Measurements from ENCODE around the gene DMD. TPM values are rescaled to one million over a fixed set of nuclear protein-coding genes. Genes with fewer than 3 reads are reported as not detected.
"Not testable (repeated sequence)": the region's sequence is repeated elsewhere in the genome, so short reads cannot be mapped to it uniquely, and the experiment has no call there.

Gene DMD
- total RNA-seq, 1 donor from 2014 or later: 5.0 TPM

DNA sequence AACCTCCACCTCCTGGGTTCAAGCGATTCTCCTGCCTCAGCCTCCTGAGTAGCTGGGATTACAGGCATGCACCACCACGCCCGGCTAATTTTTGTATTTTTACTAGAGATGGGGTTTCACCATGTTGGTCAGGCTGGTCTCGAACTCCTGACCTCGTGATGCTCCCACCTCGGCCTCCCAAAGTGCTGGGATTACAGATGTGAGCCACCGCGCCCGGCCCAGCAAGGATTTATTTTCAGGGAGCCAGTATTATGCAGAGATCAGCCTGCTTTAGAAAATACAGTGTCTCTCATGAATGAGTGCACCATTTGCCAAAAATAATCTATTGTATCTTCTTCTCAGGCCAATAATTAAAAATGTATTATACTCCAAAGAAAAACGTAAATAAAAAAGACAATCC, 26.5 kb downstream of the DMD start:
- H3K36me3 Mint-ChIP-seq (ENCODE audit: low read depth); H3K4me3 Mint-ChIP-seq; intact Hi-C loops (cut with micrococcal nuclease); DNase-seq; H3K9me3 Mint-ChIP-seq; H3K27me3 Mint-ChIP-seq; H3K4me1 Mint-ChIP-seq; H3K27ac Mint-ChIP-seq: not testable (repeated sequence)

DNA sequence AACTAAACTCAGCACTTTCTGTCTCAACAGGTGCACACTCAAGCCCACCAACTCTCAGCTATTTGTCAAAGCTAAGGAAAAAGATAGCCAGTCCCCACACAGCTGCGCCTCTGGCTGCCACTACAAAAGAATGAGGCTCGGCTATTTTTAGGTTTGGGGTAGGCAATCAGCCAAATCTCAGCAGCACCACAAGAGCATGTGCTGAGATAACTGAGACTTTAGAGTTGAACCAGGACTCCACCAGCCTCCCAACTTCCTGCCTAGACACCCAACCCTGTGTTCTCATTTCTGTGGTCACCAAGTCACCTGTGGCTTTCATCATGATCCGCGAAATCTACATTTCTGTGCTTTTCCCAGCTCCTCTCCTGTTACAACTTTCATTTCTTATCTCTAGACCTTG, 28.0 kb downstream of the DMD start:
- intact Hi-C loops (cut with micrococcal nuclease): no loop called here

DNA sequence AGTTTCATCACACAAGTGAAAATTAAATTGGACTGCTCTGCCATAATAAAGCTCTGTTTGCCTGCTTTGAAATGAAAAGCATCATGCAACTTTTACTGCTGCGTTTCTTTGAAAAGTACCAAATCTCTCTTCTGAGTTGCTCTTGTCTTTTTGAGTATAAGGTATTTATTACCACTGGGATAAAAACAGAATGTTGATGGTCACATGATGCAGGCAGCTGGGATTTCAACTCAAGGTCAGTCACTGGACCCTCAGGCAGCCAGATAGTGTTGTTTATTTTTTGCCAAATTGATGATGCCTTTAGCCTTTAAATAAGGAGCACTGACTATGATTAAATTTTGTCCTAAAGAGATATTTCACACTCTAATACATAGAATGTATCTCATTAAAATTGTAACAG, 32.7 kb downstream of the DMD start:
- Mint-ChIP-seq H3K4me1 (no peaks in the 10 kb centered on the region), H3K4me3 (no peak overlapping the region), H3K9me3 (no peaks in the 10 kb centered on the region), H3K27me3 (no peaks in the 10 kb centered on the region), H3K36me3 (ENCODE audit: low read depth) (no peaks in the 10 kb centered on the region), H3K27ac (no peak overlapping the region)
- intact Hi-C loops (cut with micrococcal nuclease): no loop called here
- no peak for DNase-seq

More for the DNA sequence above, 28.0 kb downstream of the DMD start:
- no peaks in the 10 kb centered on the region for H3K9me3 Mint-ChIP-seq
- H3K4me3 Mint-ChIP-seq: no peak overlapping the region
- H3K27ac Mint-ChIP-seq: no peak overlapping the region
- H3K27me3 Mint-ChIP-seq: no peaks in the 10 kb centered on the region
- H3K4me1 Mint-ChIP-seq: no peaks in the 10 kb centered on the region
- H3K36me3 Mint-ChIP-seq (ENCODE audit: low read depth): no peaks in the 10 kb centered on the region
- no peak for DNase-seq

DNA sequence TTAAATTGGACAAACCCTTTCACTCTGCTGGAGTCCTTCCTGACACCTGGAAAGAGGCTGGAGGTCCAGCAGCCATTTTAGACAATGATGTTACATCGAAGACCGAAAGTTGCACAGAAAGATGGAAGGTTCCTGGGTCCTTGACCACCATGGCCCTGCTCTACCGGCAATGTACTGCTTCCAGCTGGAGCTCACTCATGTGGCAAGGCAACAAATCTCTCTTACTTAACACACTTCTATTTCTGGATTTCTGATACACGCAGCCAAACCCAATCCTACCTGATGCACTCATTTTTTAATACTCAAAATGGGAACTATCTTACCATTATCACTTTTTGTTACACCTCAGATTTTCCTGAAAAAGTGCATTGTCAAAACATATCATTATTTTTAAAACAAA, 33.1 kb downstream of the DMD start:
- no peaks in the 10 kb centered on the region for H3K27me3 Mint-ChIP-seq

DNA sequence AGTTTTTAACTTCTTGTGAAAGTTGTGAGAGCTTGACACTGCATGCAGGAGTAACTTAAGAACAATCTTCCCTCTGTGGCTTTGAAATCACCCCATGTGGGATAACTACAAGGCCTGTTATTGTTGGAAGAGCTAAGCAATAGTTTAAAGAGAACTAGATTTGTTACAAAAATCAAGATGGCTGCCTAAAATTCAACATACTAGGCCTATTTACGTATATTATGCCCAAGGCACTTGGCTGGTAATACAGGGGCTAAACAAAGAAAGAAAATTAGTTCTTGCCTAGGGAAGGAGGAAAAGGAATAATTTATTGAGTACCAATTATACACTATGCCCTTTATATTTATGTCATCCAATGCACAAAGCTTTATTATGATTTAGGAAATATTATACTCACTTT, 36.1 kb downstream of the DMD start:
- H3K27ac Mint-ChIP-seq: no peak overlapping the region
- H3K36me3 Mint-ChIP-seq (ENCODE audit: low read depth): no peaks in the 10 kb centered on the region
- no peak overlapping the region for H3K4me3 Mint-ChIP-seq
- no peaks in the 10 kb centered on the region for H3K9me3 Mint-ChIP-seq
- no peak for DNase-seq
- no peaks in the 10 kb centered on the region for H3K27me3 Mint-ChIP-seq
- H3K4me1 Mint-ChIP-seq: no peaks in the 10 kb centered on the region
- intact Hi-C loops (cut with micrococcal nuclease): no loop called here

More for the DNA sequence above, 33.1 kb downstream of the DMD start:
- H3K4me3 Mint-ChIP-seq: no peak overlapping the region
- no peak overlapping the region for H3K27ac Mint-ChIP-seq
- H3K9me3 Mint-ChIP-seq: no peaks in the 10 kb centered on the region
- no peak for DNase-seq
- H3K36me3 Mint-ChIP-seq (ENCODE audit: low read depth): no peaks in the 10 kb centered on the region
- intact Hi-C loops (cut with micrococcal nuclease): no loop called here
- H3K4me1 Mint-ChIP-seq: no peaks in the 10 kb centered on the region

DNA sequence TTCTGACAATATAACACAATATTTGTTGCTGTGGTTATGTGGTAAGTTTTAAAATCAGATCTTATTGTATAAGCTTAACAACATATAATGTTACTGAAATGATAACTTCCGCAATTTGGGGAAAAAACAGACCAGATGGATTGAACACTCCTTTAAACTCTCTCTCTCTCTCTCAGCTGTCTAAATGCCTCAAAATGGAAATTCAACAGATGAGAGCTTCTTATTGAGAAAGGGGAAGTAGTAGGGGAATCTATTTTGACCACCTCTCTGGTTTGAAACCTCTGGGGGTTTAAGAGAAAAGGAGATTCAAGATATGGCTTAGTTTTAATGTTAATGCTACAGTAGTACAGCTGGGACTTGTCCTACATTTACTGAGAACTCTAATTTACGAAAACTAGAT, 40.3 kb downstream of the DMD start:
- Mint-ChIP-seq H3K27ac (no peak overlapping the region), H3K4me1 (no peaks in the 10 kb centered on the region), H3K9me3 (no peaks in the 10 kb centered on the region), H3K4me3 (no peak overlapping the region), H3K27me3 (no peaks in the 10 kb centered on the region), H3K36me3 (ENCODE audit: low read depth) (no peaks in the 10 kb centered on the region)
- DNase-seq: no peak
- intact Hi-C loops (cut with micrococcal nuclease): no loop called here

DNA sequence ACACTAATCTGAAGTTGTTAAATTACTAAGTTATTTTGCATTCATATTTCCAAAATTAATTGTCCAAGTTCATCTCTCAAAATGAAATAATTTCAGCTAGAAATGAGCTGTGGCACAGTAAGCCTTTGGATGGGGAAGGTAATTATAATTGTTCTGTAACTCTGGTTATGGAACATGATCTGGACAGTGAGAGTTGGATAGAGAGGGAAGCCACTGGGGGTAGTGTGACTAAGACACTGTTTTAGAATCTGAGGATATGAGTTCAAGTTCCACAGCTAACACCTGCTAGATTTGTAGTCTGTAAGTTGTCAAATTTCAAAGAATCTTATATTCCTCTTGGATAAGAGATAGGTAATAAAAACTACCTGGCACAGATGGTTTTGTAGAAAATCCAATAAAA, 49.5 kb downstream of the DMD start:
- Mint-ChIP-seq H3K4me3 (no peak overlapping the region), H3K27me3 (no peaks in the 10 kb centered on the region)
- intact Hi-C loops (cut with micrococcal nuclease): no loop called here

DNA sequence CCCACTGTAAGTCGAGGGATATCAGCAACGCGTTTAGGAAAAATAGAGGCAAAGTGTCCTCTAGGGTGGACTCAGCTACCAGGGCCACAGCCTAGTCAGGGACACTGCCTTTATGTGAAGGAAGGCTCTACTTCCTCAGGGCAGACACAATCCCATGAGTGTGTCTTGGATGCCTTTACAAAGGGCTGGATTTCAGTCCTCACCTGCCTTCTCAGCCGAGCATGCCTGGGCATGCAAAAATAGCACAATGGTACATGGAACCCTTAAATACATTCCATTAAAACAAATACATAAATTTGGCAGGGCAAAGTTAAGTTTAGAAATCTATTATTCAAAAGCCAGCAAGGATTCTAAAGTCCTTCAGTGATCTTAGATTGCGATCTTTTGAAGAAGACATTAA, 51.1 kb downstream of the DMD start:
- Mint-ChIP-seq H3K36me3 (ENCODE audit: low read depth) (no peaks in the 10 kb centered on the region), H3K9me3 (no peaks in the 10 kb centered on the region), H3K4me3 (no peak overlapping the region), H3K4me1 (no peaks in the 10 kb centered on the region), H3K27ac (no peak overlapping the region), H3K27me3 (no peaks in the 10 kb centered on the region)
- intact Hi-C loops (cut with micrococcal nuclease): no loop called here
- DNase-seq: no peak

More for the DNA sequence above, 49.5 kb downstream of the DMD start:
- H3K4me1 Mint-ChIP-seq: no peaks in the 10 kb centered on the region
- no peak overlapping the region for H3K27ac Mint-ChIP-seq
- no peak for DNase-seq
- H3K36me3 Mint-ChIP-seq (ENCODE audit: low read depth): no peaks in the 10 kb centered on the region
- no peaks in the 10 kb centered on the region for H3K9me3 Mint-ChIP-seq

DNA sequence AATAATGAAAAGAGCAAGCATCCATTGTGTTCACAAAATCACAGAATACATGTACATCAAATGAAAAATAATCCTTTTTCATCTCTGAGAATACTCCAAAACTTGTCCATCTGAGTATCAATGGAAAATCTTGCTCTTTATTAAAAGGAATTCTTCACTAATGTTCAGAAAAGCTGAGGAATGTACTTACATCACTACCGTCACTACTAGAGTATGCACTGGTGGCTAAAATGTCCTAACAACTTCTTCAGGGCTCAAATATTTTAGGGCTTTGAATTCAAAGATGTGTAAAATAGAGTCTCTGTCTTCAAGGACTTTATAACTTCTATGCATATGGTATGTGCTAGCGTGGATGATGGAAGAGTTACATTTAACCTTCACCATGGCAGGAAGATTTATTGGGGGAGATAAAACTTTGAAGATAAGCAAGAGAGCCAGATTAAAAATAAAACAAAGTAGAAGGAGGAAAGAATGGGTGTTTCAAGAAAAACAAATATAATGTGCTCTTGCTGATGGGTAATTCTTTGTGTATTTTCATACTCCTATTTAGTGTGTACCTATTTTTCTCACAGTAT, 55.1 kb downstream of the DMD start:
- intact Hi-C loops (cut with micrococcal nuclease): no loop called here
- no peak for DNase-seq
- Mint-ChIP-seq H3K4me3 (no peak overlapping the region), H3K27me3 (no peaks in the 10 kb centered on the region), H3K27ac (no peak overlapping the region), H3K4me1 (no peaks in the 10 kb centered on the region), H3K9me3 (no peaks in the 10 kb centered on the region), H3K36me3 (ENCODE audit: low read depth) (no peaks in the 10 kb centered on the region)

DNA sequence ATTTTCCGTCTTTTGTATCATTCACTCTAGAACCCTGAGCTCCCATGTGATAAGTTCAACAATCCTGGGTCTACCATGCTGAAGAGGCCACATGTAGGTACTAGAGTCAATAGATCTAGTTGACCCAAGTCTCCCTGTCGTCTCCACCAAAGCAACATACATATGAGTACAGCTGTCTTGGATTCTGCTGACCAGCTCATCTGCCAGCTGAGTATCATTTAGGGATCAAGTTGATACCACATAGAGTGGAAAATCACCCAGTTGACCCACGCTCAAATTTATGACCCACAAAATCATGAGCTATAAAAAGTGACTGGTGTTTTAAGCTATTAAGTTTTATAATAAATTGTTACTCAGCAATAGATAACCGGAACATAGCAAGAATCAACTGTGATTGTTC, 61.8 kb downstream of the DMD start:
- Mint-ChIP-seq H3K27me3 (no peaks in the 10 kb centered on the region), H3K36me3 (ENCODE audit: low read depth) (no peaks in the 10 kb centered on the region), H3K9me3 (no peaks in the 10 kb centered on the region), H3K4me3 (no peak overlapping the region), H3K4me1 (no peaks in the 10 kb centered on the region), H3K27ac (no peak overlapping the region)
- intact Hi-C loops (cut with micrococcal nuclease): no loop called here
- DNase-seq: no peak

DNA sequence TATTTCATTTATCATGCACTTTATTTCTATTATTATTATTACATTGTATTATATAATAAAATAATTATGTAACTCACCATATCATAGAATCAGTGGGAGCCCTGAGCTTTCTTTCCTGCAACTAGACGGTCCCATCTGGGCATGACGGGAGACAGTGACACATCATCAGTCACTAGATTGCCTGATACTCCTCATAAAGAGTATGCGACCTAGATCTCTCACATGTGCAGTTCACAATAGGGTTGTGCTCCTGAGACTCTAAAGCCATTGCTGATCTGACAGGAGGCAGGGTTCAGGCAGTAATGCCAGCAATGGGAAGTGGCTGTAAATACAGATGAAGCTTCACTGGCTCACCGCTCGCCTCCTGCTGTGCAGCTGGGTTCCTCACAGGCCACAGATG, 62.3 kb downstream of the DMD start:
- DNase-seq: no peak
- intact Hi-C loops (cut with micrococcal nuclease): no loop called here
- Mint-ChIP-seq H3K36me3 (ENCODE audit: low read depth) (no peaks in the 10 kb centered on the region), H3K9me3 (no peaks in the 10 kb centered on the region), H3K27me3 (no peaks in the 10 kb centered on the region), H3K4me1 (no peaks in the 10 kb centered on the region), H3K4me3 (no peak overlapping the region), H3K27ac (no peak overlapping the region)

DNA sequence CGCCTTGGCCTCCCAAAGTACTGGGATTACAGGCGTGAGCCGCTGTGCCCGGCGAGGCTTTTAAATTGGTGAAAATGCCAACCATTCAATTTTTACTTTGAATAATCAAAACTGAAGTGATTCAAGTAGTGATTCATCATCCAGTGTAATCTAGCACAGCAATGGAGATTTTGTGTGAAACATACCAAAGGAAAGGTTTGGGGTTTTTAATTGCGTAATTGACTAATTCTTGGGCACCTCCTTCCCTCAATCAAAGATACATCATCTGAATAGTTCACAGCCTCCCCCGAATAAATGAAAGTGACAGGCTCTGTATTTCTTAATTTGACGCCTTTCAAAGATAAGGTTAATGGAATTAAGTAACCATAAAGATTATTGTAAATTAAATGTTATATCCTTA, 69.0 kb downstream of the DMD start:
- no peak overlapping the region for H3K27ac Mint-ChIP-seq
- H3K27me3 Mint-ChIP-seq: no peaks in the 10 kb centered on the region
- intact Hi-C loops (cut with micrococcal nuclease): no loop called here
- H3K9me3 Mint-ChIP-seq: no peaks in the 10 kb centered on the region
- DNase-seq: no peak
- H3K4me1 Mint-ChIP-seq: no peaks in the 10 kb centered on the region
- H3K36me3 Mint-ChIP-seq (ENCODE audit: low read depth): no peaks in the 10 kb centered on the region
- no peak overlapping the region for H3K4me3 Mint-ChIP-seq

DNA sequence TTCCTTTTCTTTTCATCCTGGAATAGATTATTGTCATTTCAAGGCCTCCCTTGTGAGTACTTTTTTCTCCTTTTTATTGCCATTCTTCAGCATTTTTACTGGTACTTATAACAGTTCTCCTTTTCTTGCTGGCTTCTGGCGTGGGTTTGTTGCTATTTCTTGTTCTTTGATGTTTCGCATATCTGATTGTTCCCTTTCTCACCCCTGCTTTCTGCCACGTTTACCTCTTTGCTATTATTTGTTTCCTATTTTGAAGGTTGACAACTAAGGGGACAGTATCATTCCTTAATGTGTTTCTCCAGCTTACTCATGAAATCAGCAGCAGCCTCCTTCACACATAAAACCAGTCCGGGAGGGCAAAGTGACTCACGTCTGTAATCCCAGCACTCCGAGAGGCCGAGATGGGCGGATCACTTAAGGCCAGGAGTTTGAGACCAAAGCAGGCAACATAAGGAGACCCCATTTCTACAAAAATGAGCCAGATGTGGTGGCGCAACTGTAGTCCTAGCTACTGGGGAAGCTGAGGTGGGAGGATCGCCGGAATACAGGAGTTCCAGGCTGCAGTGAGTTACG, 72.6 kb downstream of the DMD start:
- Mint-ChIP-seq H3K9me3 (no peaks in the 10 kb centered on the region), H3K27ac (no peak overlapping the region), H3K4me3 (no peak overlapping the region), H3K4me1 (no peaks in the 10 kb centered on the region), H3K36me3 (ENCODE audit: low read depth) (no peaks in the 10 kb centered on the region), H3K27me3 (no peaks in the 10 kb centered on the region)
- intact Hi-C loops (cut with micrococcal nuclease): no loop called here
- no peak for DNase-seq

DNA sequence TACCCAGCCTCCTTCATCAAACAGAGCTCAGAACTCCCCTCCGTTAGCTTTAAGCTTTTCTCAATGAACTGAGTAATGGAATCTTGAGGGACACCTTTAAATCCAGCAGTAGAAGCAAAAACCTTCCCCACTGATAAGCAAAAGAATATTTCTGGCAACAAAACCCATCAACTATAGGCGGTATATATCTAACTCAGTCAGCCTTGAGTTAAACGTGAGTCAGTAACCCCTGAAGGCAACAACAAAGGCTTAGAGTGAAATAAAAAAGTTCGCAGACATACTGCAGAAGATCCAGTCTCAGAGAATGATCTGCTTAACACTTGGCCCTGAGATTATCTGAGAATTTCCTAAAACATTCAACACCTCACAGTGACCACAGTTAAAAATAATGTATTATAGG, 77.2 kb downstream of the DMD start:
- no peaks in the 10 kb centered on the region for H3K9me3 Mint-ChIP-seq
- H3K27ac Mint-ChIP-seq: no peak overlapping the region
- no peak overlapping the region for H3K4me3 Mint-ChIP-seq
- no peaks in the 10 kb centered on the region for H3K36me3 Mint-ChIP-seq (ENCODE audit: low read depth)
- no peaks in the 10 kb centered on the region for H3K27me3 Mint-ChIP-seq
- intact Hi-C loops (cut with micrococcal nuclease): no loop called here
- no peaks in the 10 kb centered on the region for H3K4me1 Mint-ChIP-seq
- no peak for DNase-seq

DNA sequence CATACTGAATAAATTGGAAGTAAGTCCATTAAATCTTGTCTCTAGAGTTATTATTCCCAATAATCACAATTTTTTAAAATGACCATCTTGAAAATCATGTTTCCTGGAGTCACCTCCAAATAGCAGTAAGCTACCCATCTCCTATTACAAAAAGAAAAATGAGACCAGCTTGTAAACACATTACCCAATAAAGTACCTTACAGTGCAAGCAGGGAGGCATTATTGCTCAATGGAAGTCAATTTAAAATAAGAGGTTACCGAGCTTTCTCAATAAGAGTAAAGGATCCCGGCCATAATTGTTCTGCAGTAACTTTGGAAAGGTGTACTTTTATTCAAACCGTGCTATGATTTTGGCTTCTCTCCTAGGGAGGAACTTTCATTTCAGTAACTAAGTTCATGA, 78.0 kb downstream of the DMD start:
- intact Hi-C loops (cut with micrococcal nuclease): no loop called here
- Mint-ChIP-seq H3K9me3 (no peaks in the 10 kb centered on the region), H3K36me3 (ENCODE audit: low read depth) (no peaks in the 10 kb centered on the region), H3K27ac (no peak overlapping the region), H3K27me3 (no peaks in the 10 kb centered on the region), H3K4me3 (no peak overlapping the region), H3K4me1 (no peaks in the 10 kb centered on the region)
- DNase-seq: no peak
